SKM-1 treated with dmso at 0.1 percent for 144 hours (cell line): Measurements from ENCODE around the gene SHLD2.
"Not testable (repeated sequence)": the region's sequence is repeated elsewhere in the genome, so short reads cannot be mapped to it uniquely, and the experiment has no call there.

ENCODE experiments used
- DNase-seq: peaks from one replicate; lab custom pipeline; 2025; ENCODE audit not compliant: unreplicated experiment; lab: John Stamatoyannopoulos, UW

SHLD2 gene

GRCh38 chr10:87094373-87095235 lies at the start of gene SHLD2, which contains the start of gene GLUD1:
Gene SHLD2 (plus strand): TSS chr10:87095206. CDS start chr10:87151355, 56,149 bp downstream.
Gene GLUD1 (minus strand): TSS chr10:87094843. CDS start chr10:87094769, 74 bp downstream.
- DNase-seq, result peak; percentile 93

- DNase-seq, result no peak
These were observed 49.5 kb upstream of the SHLD2 start for GRCh38 chr10:87045434-87045938.

- DNase-seq, result no peak
These were observed 41.9 kb upstream of the SHLD2 start for GRCh38 chr10:87053111-87053510.

- no peak for DNase-seq
These were observed 41.3 kb upstream of the SHLD2 start for GRCh38 chr10:87053577-87054181.

- DNase-seq, result peak; percentile 25
These were observed 40.4 kb upstream of the SHLD2 start for GRCh38 chr10:87054373-87055295.

- no peak for DNase-seq
These were observed 36.8 kb upstream of the SHLD2 start for GRCh38 chr10:87058171-87058570.

GRCh38 chr10:87059401-87059800 lies 35.6 kb upstream of the SHLD2 start:
- DNase-seq, result no peak

- DNase-seq, result no peak
These were observed 34.6 kb upstream of the SHLD2 start for GRCh38 chr10:87060280-87060928.

- no peak for DNase-seq
These were observed 30.4 kb upstream of the SHLD2 start for GRCh38 chr10:87064651-87065050.

GRCh38 chr10:87066178-87066577 lies 28.8 kb upstream of the SHLD2 start:
- no peak for DNase-seq

- DNase-seq, result no peak
These were observed 28.1 kb upstream of the SHLD2 start for GRCh38 chr10:87066865-87067264.

GRCh38 chr10:87068281-87068680 lies 26.7 kb upstream of the SHLD2 start:
- no peak for DNase-seq

GRCh38 chr10:87072449-87072848 lies 22.6 kb upstream of the SHLD2 start:
- DNase-seq, result no peak

- DNase-seq, result not testable (repeated sequence)
These were observed 18.6 kb upstream of the SHLD2 start for GRCh38 chr10:87076421-87076820.

GRCh38 chr10:87079106-87079836 lies 15.7 kb upstream of the SHLD2 start:
- DNase-seq, result no peak

GRCh38 chr10:87080621-87081020 lies 14.4 kb upstream of the SHLD2 start:
- DNase-seq, result not testable (repeated sequence)

GRCh38 chr10:87081574-87081973 lies 13.4 kb upstream of the SHLD2 start:
- DNase-seq, result not testable (repeated sequence)

- not testable (repeated sequence) for DNase-seq
These were observed 12.8 kb upstream of the SHLD2 start for GRCh38 chr10:87082219-87082618.

- not testable (repeated sequence) for DNase-seq
These were observed 11.3 kb upstream of the SHLD2 start for GRCh38 chr10:87083576-87084290.
